Bone marrow (tissue), 2 donors: Measurements from ENCODE around the gene ALOX12B.
"Not testable (repeated sequence)": the region's sequence is repeated elsewhere in the genome, so short reads cannot be mapped to it uniquely, and the experiment has no call there.

Source experiments
- DNase-seq, 2 donors: peaks; one replicate each; lab custom pipeline; 2025; lab: John Stamatoyannopoulos, UW

Gene ALOX12B

DNA sequence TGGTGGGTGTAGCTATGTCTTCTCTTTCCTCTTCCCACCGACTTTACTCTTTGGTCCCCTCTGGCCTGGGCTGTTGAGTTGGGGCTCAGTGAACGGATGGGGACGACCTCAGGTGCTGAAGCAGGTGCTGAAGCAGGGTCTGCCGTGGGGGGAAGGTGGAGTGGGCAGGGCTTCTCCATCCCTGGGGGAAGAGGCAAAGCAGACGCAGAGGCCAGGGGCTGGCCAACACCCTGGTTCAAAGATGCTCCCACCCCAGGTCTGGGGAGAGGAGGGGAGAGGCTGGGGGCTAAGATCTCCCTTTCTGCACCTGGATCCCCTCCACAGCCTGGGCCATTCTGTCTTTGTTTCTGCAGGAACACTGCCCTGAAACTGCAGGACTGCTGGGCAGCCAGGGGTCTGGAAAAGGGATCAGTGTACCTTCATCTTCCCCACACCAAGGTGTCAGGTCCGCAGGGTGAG, 22.9 kb downstream of the ALOX12B start:
- no peak for DNase-seq

DNA sequence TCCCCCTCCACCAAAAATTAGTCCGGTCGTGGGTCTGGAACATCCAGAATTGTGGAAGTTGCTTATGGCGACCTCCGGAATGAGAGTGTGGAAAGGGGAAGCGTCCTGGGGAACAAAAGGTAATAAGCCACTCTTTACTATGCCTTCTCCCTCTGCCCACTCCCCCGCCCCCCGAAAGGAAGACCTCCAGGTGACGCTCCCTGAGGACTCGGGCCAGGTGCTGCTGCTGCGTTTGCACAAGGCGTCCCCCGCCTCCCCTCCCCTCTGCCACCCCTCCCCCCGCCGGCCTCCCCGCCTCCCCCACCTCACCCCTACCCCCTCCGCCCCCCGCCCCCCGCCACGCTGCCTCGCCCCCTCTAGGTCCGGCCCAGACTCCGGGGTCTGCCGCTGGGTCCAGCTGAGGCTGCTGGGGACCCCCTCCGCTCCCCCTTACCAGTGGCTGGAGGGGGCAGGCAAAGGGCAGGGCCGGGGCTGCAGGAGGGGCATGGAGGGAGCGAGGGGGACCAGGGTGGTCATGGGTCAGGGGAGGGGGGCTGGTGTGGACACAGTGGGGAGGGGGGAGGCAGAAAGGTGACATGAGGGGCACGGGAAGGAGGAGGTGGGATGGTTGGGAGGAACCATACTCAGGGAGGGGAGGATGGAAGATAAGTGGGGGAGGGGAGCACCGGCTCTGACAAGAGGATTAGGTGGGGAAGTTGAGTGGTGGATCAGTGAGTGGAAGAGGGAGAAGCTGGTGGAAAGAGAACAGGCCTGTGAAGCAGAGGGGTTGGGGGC, 23.6 kb downstream of the ALOX12B start:
- no peak for DNase-seq

DNA sequence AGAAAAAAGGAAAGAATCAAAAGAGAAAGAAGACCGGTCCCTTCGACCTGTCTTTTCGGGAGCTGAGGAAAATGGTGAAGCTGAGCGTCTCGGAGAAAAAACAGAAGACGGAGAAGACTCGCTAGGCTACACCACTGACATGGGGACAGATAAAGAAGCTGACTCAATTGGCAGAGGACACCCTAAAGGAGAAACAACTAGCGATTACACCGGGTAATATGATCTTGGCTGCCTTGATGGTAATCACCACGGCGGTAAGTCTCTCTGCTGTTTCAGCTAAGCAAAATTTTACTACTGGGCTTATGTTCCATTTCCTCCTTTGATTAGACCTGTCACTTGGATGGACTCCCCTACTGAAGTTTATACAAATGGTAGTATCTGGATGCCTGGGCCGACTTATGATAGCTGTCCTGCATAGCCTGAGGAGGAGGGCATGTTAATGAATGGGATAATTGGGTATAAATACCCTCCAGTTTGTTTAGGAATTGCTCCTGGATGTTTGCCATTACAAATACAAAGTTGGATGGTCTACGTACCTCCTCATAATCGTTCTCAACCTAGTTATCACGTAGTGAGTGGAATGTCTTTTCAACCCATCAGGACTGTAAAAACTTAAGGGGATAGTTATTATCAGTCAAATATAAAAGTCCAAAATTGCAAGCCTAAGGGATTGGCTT, 24.6 kb downstream of the ALOX12B start:
- DNase-seq, result no peak

DNA sequence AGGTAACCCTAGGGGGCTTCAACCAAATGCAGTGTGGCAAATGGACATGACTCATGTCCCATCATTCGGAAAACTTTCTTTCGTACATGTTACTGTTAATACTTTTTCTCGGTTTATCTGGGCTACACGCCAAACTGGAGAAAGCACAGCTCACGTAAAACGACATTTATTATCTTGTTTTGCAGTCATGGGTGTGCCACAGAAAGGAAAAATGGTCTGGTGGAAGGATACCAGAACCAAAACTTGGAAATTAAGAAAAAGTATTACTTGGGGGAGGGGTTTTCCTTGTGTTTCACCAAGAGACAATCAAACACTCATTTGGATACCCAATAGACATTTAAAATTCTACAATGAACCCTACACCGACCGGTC, 25.1 kb downstream of the ALOX12B start:
- no peak for DNase-seq

DNA sequence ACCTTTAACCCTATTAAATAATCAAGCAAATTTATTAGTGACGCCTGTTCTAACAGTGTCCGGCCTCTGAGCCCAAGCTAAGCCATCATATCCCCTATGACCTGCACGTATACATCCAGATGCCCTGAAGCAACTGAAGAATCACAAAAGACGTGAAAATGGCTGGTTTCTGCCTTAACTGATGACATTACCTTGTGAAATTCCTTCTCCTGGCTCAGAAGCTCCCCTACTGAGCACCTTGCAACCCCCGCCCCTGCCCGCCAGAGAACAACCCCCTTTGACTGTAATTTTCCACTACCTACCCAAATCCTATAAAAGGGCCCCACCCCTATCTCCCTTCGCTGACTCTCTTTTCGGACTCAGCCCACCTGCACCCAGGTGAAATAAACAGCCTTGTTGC, 25.7 kb downstream of the ALOX12B start:
- not testable (repeated sequence) for DNase-seq

DNA sequence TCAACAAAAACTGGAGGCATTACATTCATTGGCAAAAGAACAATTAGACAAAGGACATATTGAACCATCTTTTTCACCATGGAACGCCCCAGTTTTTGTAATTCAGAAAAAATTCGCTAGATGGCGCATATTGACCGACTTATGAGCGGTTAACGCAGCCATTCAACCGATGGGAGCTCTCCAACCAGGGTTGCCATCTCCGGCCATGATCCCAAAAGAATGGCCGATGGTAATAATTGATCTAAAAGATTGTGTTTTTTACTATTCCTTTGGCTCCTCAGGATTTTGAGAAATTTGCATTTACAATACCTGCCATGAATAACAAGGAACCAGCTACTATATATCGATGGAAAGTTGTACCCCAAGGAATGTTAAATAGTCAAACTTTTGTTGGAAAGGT, 27.2 kb downstream of the ALOX12B start:
- peak in 1 of 2 donors; percentile 33 for DNase-seq

DNA sequence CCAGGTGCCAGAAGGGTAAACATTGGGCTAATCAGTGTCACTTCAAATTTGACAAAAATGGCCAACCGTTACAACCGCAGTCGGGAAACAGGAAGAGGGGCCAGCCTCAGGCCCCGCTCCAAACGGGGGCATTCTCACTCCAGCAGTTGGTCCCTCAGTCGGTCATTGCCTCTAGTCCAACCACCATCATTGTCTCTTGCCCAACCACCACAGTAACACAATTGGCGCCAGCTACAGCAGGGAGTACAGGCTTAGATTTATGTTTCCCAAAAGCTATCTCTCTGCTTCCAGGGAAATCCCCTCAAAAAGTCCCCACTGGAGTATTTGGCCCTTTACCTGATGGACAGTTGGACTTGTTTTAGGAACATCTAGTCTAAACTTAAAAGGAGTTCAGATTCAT, 28.4 kb downstream of the ALOX12B start:
- no peak for DNase-seq

DNA sequence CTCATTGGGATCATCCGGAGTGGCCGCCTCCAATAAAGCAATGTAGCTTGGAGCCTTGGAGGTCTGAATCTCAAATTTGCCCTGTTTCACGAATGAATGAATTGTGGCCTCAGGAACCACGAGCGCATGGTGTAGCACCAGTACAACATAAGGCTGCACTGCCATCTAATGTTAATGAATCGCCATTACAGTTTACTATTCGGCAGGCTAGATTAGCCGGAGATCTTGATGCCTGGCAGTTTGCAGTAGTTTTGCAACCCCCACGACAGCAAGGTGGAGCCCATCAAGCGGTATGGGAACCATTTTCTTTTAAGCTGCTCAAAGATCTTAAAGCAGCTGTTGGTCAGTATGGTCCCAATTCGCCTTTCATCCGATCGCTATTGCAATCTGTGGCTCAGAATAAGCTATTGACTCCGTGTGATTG, 29.8 kb downstream of the ALOX12B start:
- DNase-seq, result peak in 1 of 2 donors; percentile 79

DNA sequence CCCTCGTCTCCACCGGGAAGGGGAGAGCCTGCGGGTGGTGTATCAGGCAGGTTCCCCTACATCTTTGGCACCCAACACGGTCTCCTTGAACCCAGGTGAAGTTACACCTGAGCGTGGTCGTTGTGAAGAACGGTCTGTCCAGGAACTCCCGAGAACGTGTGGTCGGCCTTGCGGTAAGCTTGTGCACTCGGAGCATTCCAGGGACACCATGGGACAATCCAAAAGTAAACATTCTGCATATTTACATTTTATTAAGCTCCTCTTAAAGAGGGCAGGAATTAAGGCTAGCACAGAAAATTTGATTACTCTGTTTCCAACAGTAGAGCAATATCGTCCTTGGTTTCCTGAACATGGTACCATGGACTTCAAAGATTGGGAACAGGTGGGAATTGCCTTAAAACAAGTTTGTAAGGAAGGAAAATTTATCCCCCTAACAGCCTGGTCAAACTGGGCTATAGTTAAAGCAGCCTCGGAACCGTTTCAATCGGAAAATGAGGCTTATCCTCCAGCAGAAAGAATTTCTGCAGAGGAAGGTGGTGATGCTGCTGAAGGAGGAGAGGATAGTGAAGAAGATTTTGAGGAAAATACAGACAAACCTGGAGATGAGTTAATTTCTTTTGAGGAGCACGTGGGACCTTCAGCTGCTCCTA, 30.4 kb downstream of the ALOX12B start:
- no peak for DNase-seq

DNA sequence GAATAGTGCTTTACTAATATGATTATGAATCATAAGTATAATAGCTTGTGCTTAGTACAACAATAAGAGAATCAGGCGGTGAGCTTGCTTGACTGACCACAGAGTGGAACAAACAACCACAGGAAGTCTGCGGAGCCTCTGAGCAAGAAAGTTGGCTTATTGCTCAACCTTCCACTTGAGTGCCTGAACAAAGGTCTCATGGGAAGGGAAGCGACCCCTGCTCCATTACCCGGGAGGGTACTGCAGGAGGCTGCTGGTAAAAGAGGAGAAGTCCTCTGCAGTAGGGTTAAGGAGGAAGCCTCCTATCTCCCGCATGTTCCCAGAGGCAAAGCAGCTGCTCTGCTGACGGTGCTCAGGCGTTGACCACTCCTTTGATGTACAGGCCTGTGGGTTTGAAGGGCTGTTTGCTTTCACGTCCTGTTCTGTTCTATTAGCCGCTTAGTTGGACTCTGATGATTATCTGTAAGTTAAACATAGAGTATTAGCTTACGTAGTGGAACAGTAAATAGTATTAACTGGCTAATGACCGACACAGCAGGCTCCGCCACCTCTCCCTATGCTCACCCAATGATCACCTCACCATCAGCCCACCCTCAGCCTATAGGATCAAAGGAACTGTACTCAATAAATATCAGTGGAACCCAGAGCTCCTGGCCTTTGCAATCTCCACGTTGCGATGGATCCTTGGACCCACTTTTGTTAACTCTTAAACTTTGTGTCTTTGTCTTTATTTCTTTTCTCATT, 31.1 kb downstream of the ALOX12B start:
- DNase-seq, result peak; percentile 54 to 86

DNA sequence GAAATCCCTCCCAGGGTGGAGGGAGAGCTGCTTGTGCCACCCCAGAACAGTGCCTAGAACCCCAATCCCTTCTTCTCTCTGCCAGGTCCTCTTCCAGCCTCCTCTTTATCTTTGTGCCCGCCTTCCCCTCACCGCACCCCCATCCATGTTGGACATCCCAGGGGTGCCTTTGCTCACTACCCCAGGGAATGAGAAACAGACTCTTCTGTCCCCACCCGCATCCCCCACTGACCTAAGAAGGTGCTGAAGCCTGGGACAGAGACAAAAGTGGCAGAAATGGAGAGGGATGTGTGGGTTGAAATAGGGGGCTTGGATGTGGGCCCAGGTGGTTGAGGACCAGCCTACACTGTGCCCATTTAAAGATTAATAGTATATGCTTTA, 31.7 kb downstream of the ALOX12B start:
- DNase-seq, result peak in 1 of 2 donors; percentile 54

DNA sequence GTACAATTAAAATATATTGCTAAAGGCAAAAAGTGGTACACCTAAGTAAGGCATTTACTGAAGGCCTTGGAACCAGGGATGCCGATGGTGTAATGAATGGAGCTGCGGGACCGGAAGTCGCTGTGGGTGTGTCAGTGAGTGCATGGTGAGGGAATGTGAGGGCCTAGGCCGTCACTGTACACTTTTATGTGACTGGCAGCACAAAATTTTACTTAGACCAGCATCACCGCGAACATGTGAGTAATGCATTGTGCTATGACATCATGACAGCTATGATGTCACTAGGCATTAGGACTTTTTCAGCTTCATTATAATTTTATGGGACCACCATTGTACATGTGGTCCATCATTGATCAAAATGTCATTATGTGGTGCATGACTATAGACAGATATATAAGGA, 33.9 kb downstream of the ALOX12B start:
- DNase-seq, result no peak

DNA sequence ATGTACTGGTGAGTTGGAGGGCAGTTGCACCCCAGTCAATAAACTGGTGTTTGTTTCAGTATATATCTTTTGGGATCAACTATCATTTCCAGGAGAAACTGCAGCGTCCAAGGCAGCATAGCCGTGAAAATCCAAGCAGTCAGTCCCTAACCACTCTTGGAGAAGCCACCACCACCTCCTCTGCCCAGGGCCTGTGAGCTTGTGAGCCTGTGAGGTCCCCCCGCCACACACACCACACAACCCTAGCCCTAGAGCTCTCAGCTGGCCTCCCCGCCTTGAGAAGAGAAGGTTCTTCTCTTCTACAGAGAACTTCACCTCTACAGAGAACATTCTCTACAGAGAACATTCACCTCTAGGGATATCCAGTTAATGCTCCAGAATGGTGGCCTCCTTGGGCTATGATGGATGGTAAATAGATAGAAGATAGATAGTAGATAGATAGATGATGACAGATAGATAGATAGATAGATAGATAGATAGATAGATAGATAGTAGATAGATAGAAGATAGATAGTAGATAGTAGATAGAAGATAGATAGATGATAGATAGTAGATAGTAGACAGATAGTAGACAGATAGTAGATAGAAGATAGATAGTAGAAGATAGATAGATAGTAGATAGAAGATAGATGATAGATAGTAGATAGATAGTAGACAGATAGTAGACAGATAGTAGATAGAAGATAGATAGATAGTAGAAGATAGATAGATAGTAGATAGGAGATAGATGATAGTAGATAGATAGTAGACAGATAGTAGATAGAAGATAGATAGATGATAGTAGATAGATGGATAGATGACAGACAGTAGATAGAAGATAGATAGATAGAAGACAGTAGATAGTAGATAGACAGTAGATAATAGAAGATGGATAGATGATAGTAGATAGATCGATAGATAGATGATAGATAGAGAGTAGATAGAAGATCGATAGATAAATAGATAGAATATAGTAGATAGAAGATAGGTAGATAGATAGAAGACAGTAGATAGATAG, 35.0 kb downstream of the ALOX12B start:
- DNase-seq, result no peak

DNA sequence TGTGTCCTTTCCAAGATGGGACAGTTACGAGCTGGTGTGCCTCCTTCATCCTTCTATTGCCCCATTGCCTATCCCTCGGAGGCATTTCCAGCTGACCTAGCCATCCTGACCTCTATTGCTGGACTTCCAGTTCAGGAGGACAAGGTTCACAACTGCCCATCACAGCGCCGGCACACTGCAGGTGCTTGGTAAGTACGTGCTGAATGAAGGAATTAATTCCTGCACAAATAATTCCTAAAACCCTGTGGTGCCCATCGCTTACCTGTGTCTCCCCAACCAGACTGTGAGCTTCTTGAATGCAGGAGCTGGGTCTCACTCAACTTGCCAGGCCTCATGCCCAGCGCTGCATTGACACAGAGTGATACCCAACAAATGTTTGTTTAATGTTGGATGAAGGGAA, 35.7 kb downstream of the ALOX12B start:
- no peak for DNase-seq

DNA sequence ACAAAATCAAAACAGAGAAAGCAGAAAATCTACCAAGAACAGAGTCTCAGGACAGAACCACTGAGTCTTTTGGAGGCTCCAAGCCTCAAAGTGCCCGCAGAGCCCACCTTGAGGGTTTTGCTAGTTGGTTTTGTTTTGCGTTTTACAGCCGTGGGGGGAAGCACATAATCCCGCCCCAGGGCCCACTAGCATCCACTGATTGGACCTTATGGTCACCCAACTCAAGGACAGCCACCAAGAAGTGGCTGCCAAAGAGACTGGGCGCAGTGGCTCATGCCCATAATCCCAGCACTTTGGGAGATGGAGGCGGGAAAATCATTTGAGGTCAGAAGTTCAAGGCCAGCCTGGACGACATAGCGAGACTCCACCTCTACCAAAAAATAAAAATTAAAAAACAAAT, 38.8 kb downstream of the ALOX12B start:
- no peak for DNase-seq

DNA sequence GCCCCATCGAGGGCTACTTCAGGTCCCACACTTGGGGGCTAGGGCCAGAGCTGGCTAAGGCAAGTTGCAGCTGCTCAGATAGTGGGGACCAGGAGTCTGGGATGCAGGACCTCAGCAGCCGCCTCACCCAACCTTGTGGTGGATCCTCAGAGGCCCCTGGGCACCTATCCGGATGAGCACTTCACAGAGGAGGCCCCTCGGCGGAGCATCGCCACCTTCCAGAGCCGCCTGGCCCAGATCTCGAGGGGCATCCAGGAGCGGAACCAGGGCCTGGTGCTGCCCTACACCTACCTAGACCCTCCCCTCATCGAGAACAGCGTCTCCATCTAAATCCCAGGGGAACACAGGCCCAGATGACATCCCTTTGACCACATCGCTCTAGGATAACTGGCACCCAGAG, 39.3 kb downstream of the ALOX12B start:
- no peak for DNase-seq

DNA sequence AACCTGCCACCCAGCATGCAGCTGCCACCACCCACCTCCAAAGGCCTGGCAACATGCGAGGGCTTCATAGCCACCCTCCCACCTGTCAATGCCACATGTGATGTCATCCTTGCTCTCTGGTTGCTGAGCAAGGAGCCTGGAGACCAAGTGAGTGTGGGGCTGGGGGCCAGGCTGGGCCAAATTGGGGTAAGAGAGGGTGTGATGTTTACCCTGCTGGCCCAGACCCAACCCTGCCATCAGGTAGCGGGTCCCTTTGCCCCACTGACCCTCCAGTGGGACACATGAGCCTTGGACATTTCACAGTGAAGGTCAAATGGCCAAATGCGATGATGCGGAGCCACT, 39.8 kb downstream of the ALOX12B start:
- DNase-seq, result no peak

DNA sequence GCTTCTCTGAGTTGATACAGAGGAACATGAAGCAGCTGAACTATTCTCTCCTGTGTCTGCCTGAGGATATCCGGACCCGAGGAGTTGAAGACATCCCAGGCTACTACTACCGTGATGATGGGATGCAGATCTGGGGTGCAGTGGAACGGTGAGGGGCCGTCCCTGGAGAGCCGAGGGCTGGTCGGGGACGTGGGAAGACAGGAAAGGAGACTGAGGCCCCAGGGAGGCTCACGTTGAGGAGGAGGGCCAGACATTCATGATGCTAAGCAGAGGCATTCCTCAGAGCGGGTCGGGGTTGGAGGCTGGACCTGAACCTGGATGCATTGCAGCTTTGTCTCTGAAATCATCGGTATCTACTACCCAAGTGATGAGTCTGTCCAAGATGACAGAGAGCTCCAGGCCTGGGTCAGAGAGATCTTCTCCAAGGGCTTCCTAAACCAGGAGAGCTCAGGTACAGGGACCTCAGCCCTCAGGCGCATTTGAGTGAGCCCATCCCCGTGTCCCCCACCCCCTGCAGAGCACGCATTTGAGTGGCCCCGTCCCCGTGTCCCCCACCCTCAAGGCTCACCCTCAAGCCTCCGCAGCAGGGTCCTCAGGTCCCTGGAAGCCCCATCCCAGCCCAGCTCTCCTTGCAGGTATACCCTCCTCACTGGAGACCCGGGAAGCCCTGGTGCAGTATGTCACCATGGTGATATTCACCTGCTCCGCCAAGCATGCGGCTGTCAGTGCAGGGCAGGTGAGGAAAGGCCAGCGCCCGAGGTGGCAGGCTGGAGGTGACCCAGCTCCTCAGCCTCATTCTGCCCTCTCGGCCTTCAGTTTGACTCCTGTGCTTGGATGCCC, 40.4 kb downstream of the ALOX12B start:
- DNase-seq, result no peak

DNA sequence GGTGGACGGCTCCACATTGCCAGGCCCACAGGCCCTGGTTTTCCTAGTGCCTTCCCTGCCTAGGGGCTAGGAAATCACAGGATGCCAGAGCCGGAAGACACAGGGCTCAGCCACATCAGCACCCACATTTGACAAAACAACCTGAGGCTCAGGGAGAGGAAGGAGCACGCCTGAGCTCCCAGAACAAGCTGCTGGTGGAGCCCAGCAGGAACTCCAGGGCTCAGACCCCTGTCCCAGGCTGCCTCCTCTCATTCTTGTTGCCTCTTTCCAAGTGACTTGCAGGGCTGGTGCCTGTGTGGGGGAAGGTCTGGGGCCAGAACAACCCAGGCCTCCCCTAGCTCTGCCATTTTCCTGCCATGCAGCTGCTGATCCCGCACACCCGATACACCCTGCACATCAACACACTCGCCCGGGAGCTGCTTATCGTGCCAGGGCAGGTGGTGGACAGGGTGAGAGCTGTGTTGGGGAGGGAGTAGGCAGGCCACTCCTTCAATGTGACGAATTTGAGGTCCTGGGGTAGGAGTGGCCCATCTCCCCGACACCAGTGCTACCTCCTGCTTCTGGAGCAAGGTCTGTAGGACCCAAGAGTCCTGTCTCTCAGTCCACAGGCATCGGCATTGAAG, 41.1 kb downstream of the ALOX12B start:
- DNase-seq, result no peak
